MCF 10A (cell line): ENCODE results near the gene MAPRE3. TPM values are rescaled to one million over a fixed set of nuclear protein-coding genes. Genes with fewer than 3 reads are reported as not detected.

ENCODE experiments used
- BruUV-seq: library from RNA; stranded (reverse); fragments of 400-500 nt; replicated peaks from 2 replicates; lab custom pipeline; 2021; lab: Mats Ljungman, UMichigan
- CTCF ChIA-PET: fragments of 300-600 bp; sonication (Branson Sonifier 250); formaldehyde crosslinking; extraction: SDS; loops from one replicate; lab custom pipeline; 2021; ENCODE audit warnings: antibody characterized with exemption, inconsistent platforms; lab: Yijun Ruan, JAX
- POLR2A ChIA-PET: fragments of 300-600, 350-650 bp; sonication (Branson Sonifier 250); formaldehyde crosslinking; extraction: SDS; loops from one replicate; lab custom pipeline; 2020; ENCODE audit warnings: antibody characterized with exemption, inconsistent platforms; lab: Yijun Ruan, JAX
- DNase-seq: peaks from one replicate; pipeline ENCODE4 v3.0.0-alpha.2; 2018; ENCODE audit not compliant: unreplicated experiment
- H3K27ac Mint-ChIP-seq: one replicate; pipeline ENCODE4 v1.8.0; 2022; ENCODE audit warnings: mild to moderate bottlenecking, low read depth, mixed read lengths; ENCODE audit not compliant: unreplicated experiment
- H3K27me3 Mint-ChIP-seq: one replicate; pipeline ENCODE4 v1.8.0; 2022; ENCODE audit warnings: mixed read lengths; ENCODE audit not compliant: insufficient read depth, unreplicated experiment
- H3K36me3 Mint-ChIP-seq: one replicate; pipeline ENCODE4 v1.8.0; 2022; ENCODE audit warnings: mild to moderate bottlenecking, moderate library complexity, mixed read lengths; ENCODE audit not compliant: insufficient read depth, unreplicated experiment
- H3K4me1 Mint-ChIP-seq: one replicate; pipeline ENCODE4 v1.8.0; 2022; ENCODE audit warnings: mixed read lengths; ENCODE audit not compliant: insufficient read depth, unreplicated experiment
- H3K4me3 Mint-ChIP-seq: one replicate; pipeline ENCODE4 v1.8.0; 2022; ENCODE audit warnings: mild to moderate bottlenecking, moderate library complexity, mixed read lengths; ENCODE audit not compliant: unreplicated experiment
- H3K9me3 Mint-ChIP-seq: one replicate; pipeline ENCODE4 v1.8.0; 2022; ENCODE audit warnings: mixed read lengths; ENCODE audit not compliant: unreplicated experiment
- CTCF ChIP-seq: fragments of 200-600 bp; IDR thresholded peaks from one replicate; pipeline ENCODE4 v1.8.0; 2022; ENCODE audit warnings: antibody characterized with exemption, mild to moderate bottlenecking; ENCODE audit not compliant: unreplicated experiment
- intact Hi-C: fragments of 100-400 bp; cut with micrococcal nuclease; formaldehyde crosslinking; loops from 2 replicates; pipeline ENCODE4 v1.14.1; 2022
- total RNA-seq: library from RNA; stranded (reverse); gene quantifications from 2 replicates; pipeline ENCODE4 v1.2.3, GENCODE V29; 2022

MAPRE3 gene
- total RNA-seq, 1 experiment from 2014 or later, result 18.0 TPM

DNA sequence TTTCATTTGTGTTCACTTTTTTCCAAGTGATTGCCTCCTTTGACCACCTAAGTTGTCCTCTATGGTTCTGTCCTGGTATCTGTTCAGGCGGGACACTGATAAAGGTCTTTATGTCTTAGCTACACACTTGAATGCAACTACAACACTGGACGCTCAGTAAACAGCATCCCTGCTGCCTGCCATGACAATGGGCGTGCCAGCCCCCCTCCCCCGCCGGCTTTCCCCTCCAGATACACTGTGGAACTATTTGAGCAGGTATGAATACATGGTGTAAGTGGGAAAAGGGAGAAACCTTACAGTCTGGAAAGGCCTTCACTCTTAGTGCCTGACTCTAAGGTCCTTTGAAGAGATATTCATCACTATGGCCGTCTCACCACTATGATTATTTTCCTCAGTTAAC lies 86.7 kb downstream of the MAPRE3 start:
- H3K4me3 Mint-ChIP-seq, result no peak overlapping the region
- H3K36me3 Mint-ChIP-seq, result peaks cover 40% of the 10 kb centered on the region
- H3K4me1 Mint-ChIP-seq, result no peaks in the 10 kb centered on the region
- H3K27me3 Mint-ChIP-seq, result no peaks in the 10 kb centered on the region
- DNase-seq, result no peak
- H3K9me3 Mint-ChIP-seq, result no peaks in the 10 kb centered on the region
- TF ChIP-seq CTCF, result no peak
- H3K27ac Mint-ChIP-seq, result no peak overlapping the region
- ChIA-PET CTCF (no interaction called here), POLR2A (interaction anchor here (1.3 to 9.2 kb wide), 2 partner anchors 10 to 156 kb away, joined by 3 to 175 read pairs; partner anchors contain the start of gene OST4)
- intact Hi-C loops, result no loop called here
- no TSS peak for BruUV-seq

DNA sequence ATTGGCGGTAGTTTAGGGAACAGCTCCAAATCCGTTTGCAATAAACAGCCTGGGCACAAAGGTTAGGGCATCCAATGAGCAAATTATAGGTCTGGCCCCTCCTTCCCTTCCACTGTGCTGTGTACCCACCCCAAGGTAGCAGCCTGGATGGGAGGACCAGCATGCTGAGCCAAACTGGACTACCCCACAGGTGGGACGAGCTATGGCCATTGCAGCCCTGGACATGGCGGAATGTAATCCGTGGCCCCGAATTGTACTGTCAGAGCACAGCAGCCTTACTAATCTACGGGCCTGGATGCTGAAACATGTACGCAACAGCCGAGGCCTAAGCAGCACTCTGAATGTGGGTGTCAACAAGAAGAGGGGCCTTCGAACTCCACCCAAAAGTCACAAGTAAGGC lies 87.8 kb downstream of the MAPRE3 start:
- no peak for DNase-seq
- ChIA-PET POLR2A (interaction anchor here (1.0 kb wide), 1 partner anchor 12 kb away, joined by 3 read pairs; no protein-coding TSS in a partner anchor), CTCF (interaction anchor here (1.3 kb wide), 1 partner anchor 41 kb away, joined by 6 read pairs; no protein-coding TSS in a partner anchor)
- Mint-ChIP-seq H3K9me3 (no peaks in the 10 kb centered on the region), H3K27me3 (no peaks in the 10 kb centered on the region), H3K4me3 (no peak overlapping the region), H3K36me3 (peaks cover 48% of the 10 kb centered on the region), H3K27ac (no peak overlapping the region), H3K4me1 (no peaks in the 10 kb centered on the region)
- TF ChIP-seq CTCF, result no peak
- intact Hi-C loops, result no loop called here
- BruUV-seq, result no TSS peak

- no peak overlapping the region for H3K27ac Mint-ChIP-seq
- CTCF ChIA-PET, result interaction anchor here (1.3 kb wide), 1 partner anchor 42 kb away, joined by 6 read pairs; no protein-coding TSS in a partner anchor
Observed at GRCh38 chr2:27059141-27059820, 88.8 kb downstream of the MAPRE3 start.

More at GRCh38 chr2:27059141-27059820, 88.8 kb downstream of the MAPRE3 start:
- Mint-ChIP-seq H3K27me3 (no peaks in the 10 kb centered on the region), H3K4me1 (no peaks in the 10 kb centered on the region), H3K36me3 (peaks cover 56% of the 10 kb centered on the region), H3K9me3 (no peaks in the 10 kb centered on the region), H3K4me3 (no peak overlapping the region)
- intact Hi-C loops, result no loop called here
- no TSS peak for BruUV-seq
- TF ChIP-seq CTCF, result no peak
- no peak for DNase-seq
- POLR2A ChIA-PET, result interaction anchor here (0.6 to 15.2 kb wide), 3 partner anchors 7 to 1418 kb away, joined by 3 to 175 read pairs (median 3); partner anchors contain the start of gene AGBL5
